Brain microvascular endothelial cell (primary cell): ENCODE results near the gene CUL2.

Experiments used
- DNase-seq: peaks from one replicate; pipeline ENCODE4 v3.0.0-alpha.2; 2020
- H3K27ac ChIP-seq: fragments of 250-450 bp; sonication (Bioruptor Pico); 2 replicates; pipeline ENCODE4 v1.5.1; 2020; ENCODE audit warnings: mild to moderate bottlenecking, moderate library complexity
- H3K27me3 ChIP-seq: fragments of 250-450 bp; sonication (Bioruptor Pico); replicated peaks from 2 replicates; pipeline ENCODE4 v1.5.1; 2020; ENCODE audit warnings: mild to moderate bottlenecking
- H3K36me3 ChIP-seq: fragments of 250-450 bp; sonication (Bioruptor Pico); replicated peaks from 2 replicates; pipeline ENCODE4 v1.5.1; 2020; ENCODE audit warnings: mild to moderate bottlenecking
- H3K4me3 ChIP-seq: 2 replicates; pipeline ENCODE4 v1.5.1; 2011; ENCODE audit warnings: low read depth, mild to moderate bottlenecking, control low read depth, low read length, moderate library complexity
- in situ Hi-C: cut with HindIII; loops from 2 replicates; pipeline ENCODE4 v1.10.0; 2017; ENCODE audit warnings: low sequenced_read_pairs, low pct_ligation_motif_present
- TF ChIP-seq, protein P1 (sequence below): IDR thresholded peaks from 2 replicates; pipeline ENCODE4 v1.5.1; 2011; ENCODE audit warnings: low read depth, mild to moderate bottlenecking, moderate library complexity, low read length, control low read depth, inconsistent platforms; ENCODE audit errors: missing control alignments

The CUL2 gene

DNA sequence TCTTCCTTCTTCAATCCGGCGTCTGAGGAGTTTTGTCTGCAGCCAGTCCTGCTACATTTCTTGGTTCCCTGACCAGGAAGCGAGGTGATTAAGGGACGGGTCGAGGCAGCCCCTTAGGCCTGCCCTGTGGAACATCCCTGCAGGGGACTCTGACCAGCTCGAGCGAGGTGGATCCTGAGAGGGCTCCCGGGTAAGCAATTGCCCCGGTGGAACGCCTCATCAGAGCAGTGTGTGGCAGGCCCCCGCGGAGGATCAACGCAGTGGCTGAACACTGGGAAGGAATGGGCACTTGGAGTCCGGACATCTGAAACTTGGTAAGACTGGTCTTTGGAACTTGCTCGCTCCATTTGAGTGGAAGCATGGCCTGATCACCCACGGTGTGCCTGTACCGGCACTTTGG is 121.0 kb downstream of the CUL2 start:
- TF ChIP-seq, protein P1, sequence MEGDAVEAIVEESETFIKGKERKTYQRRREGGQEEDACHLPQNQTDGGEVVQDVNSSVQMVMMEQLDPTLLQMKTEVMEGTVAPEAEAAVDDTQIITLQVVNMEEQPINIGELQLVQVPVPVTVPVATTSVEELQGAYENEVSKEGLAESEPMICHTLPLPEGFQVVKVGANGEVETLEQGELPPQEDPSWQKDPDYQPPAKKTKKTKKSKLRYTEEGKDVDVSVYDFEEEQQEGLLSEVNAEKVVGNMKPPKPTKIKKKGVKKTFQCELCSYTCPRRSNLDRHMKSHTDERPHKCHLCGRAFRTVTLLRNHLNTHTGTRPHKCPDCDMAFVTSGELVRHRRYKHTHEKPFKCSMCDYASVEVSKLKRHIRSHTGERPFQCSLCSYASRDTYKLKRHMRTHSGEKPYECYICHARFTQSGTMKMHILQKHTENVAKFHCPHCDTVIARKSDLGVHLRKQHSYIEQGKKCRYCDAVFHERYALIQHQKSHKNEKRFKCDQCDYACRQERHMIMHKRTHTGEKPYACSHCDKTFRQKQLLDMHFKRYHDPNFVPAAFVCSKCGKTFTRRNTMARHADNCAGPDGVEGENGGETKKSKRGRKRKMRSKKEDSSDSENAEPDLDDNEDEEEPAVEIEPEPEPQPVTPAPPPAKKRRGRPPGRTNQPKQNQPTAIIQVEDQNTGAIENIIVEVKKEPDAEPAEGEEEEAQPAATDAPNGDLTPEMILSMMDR, result no peak
- Histone ChIP-seq H3K36me3 (no peaks in the 10 kb centered on the region), H3K27me3 (no peaks in the 10 kb centered on the region), H3K4me3 (no peak overlapping the region), H3K27ac (no peak overlapping the region)
- in situ Hi-C loops, result no loop called here
- no peak for DNase-seq

DNA sequence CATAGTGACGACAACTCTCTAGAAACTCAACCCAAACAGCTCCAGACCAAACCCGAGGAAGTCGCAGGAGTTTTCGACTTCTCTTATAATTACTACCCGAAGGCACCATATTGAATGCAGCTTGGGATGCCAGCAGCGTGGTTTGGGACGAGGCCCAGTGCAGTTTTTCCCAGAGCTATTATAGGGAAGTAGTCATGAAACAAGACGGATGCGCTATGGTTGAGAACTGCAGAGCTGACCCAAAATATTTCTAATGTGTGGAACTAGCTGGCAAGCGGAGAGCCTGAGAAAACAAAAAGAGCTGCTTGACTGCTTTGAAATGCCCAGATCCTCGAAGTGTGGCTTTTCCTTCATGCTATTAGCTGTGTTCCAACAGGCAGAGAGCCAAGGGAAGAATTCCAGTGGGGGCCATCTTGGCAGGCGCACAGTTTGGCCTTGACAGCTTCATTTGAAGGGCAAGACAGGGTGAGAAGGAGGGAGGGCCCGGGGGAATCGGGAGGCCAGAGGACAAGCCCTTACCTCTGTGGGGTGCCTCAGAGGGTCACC is 122.7 kb downstream of the CUL2 start:
- no peak for DNase-seq
- Histone ChIP-seq H3K4me3 (no peak overlapping the region), H3K27me3 (no peaks in the 10 kb centered on the region), H3K36me3 (no peaks in the 10 kb centered on the region), H3K27ac (no peak overlapping the region)
- in situ Hi-C loops, result no loop called here
- TF ChIP-seq, protein P1, result no peak

DNA sequence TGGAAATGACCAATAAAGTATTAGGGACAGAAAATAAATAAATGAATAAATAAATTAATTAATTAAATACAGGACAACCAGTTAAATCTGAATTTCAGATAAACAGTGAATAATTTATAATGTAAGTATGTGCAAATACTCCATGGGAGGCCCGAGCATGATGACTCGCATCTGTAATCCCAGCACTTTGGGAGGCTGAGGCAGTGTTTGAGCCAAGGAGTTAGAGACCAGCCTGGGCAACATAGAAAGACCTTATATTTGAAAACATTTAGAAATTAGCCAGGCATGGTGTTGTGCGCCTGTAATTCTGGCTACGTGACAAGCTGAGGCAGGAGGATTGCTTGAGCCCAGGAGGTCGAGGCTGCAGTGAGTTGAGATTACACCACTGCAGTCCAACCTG is 123.7 kb downstream of the CUL2 start:
- in situ Hi-C loops, result no loop called here
- no peak for DNase-seq
- TF ChIP-seq, protein P1, result no peak
- H3K27ac ChIP-seq, result no peak overlapping the region
- H3K4me3 ChIP-seq, result no peak overlapping the region
- no peaks in the 10 kb centered on the region for H3K36me3 ChIP-seq
- H3K27me3 ChIP-seq, result no peaks in the 10 kb centered on the region

DNA sequence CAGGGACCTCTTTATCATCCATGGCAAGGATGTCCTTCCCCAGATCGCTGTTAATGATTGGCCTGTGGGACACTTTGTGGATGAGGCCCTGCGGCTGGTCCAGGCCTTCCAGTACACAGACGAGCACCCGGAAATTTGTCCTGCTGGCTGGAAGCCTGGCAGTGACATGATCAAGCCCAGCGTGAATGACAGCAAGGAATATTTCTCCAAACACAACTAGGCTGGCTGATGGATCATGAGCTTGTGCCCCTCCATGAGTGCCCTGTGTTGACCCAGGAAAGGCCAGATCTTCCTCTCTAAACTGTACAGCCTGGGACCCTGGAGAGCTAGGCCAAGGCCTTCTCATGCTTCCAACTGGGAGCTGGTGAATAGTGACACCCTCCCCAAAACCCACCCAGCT is 124.1 kb downstream of the CUL2 start:
- in situ Hi-C loops, result no loop called here
- TF ChIP-seq, protein P1, result no peak

DNA sequence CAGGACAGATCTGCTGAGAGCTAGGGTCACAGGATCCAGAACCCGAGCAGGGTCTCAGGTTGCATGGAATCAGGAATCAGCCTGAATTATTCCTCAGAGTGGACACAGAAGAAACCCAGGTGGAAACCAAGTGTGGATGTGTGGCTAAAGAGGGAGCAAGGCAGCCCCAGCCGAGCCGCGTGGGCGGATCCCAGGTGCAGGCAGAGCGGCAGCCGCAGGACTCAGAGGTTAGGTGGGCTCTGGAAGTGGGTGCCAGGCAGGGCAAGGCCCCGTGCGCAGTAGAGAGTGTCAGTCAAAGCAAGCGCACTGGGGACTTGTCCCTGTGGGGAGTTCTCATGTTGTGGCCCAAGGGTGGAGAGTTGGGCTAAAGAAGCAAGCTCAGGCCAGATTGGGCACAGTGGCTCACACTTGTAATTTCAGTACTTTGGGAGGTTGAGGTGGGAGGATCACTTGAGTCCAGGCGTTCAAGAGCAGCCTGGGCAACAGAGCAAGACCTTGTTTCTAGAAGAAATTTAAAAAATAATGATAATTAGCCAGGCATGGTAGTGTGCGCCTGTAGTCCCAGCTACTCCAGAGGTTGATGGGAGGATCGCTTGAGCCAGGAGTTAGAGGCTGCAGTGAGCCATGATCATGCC is 125.9 kb downstream of the CUL2 start:
- in situ Hi-C loops, result no loop called here
- Histone ChIP-seq H3K36me3 (no peaks in the 10 kb centered on the region), H3K4me3 (no peak overlapping the region), H3K27ac (no peak overlapping the region), H3K27me3 (no peaks in the 10 kb centered on the region)
- TF ChIP-seq, protein P1, result no peak
- no peak for DNase-seq

More for the DNA sequence above, 124.1 kb downstream of the CUL2 start:
- no peak for DNase-seq
- Histone ChIP-seq H3K36me3 (no peaks in the 10 kb centered on the region), H3K4me3 (no peak overlapping the region), H3K27me3 (no peaks in the 10 kb centered on the region), H3K27ac (no peak overlapping the region)

DNA sequence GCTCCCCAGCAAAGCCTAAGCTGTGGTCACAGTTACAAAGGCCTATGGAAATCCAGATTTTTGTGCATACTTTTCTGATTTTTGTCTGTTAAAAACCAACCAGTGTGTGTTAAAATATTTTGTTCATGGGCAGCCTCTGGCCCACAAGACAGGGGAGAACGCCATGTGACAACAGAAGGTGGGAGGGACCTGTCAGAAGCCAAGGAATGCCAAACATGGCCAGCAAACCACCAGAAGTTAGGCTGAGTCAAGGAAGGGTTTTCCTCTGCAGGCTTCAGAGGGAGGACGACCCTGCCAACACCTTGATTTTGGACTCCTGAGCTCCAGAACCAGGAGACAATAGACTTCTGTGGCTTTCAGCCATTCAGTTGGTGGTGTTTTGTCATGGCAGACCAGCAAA is 127.3 kb downstream of the CUL2 start:
- in situ Hi-C loops, result no loop called here
- Histone ChIP-seq H3K4me3 (no peak overlapping the region), H3K27me3 (no peaks in the 10 kb centered on the region), H3K27ac (no peak overlapping the region), H3K36me3 (no peaks in the 10 kb centered on the region)
- TF ChIP-seq, protein P1, result no peak
- DNase-seq, result no peak
